Inferior parietal cortex (tissue), 1 donor: Measurements from ENCODE around the gene RUVBL2.
A peak's percentile ranks its signal among the peaks of the same experiment; 100 is the strongest.

Experiments
- DNase-seq: peaks from one replicate; pipeline ENCODE4 v3.0.0-alpha.2; 2016; ENCODE audit errors: extremely low spot score

RUVBL2 gene

DNA sequence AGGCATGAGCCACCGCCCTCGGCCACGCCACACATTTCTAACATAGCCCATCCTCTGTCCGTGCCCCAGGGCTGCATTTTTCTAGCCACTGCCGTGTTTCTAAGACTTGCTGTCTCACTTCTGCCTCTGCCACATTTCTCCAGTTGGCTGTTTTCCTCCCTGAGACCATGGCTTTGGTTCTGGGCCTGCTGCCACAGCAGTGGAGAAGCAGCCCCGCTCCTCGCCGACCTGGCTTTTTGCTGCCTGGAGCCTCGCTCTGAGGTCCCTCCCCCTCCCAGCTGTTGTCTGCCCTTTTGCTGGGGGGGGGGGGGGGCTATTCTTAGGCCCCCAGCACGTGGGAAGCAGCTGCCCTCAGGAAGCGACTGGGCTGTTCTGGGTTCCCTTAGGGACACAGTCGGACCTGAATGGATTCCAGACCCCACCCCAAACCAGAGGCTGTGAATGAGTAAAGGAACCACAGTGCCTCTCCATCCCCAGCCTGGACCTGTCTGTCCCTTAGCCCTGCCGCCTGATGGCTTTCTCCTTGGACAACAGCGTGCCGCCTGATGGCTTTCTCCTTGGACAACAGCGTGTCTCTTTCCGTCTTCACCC lies 3.9 kb upstream of the RUVBL2 start:
- no peak for DNase-seq

GRCh38 chr19:48990400-48990799 lies 3.3 kb upstream of the RUVBL2 start:
- DNase-seq = no peak

DNA sequence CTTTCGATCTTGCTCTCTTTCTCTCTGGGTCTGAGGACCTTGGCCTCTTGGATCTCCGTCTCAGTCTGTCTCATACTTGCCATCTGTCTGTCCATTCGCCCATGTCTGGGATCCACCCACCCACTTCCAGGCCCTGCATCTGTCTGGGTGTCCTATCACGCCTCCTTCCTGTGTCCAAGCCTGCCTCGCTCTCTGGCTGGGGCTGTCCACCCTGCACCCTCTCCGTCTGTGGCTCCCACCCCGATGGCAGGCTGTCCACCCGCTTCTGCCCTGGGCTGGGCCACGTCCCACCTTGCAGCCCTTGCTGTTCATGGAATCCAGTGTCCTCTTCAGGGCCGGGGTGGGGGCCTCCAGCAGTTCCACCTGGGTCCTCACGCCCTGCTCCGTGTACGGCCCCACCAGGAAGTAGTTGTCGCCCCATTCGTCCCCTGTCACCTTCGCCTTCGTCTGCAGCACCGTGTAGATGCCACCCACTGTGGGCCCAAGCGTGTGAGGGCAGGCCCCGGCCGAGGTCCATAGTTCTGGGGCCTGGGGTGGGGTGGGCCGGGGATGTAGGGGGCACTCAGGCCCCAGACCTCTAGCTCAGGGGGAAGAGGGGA lies 2.6 kb upstream of the RUVBL2 start:
- DNase-seq = no peak

DNA sequence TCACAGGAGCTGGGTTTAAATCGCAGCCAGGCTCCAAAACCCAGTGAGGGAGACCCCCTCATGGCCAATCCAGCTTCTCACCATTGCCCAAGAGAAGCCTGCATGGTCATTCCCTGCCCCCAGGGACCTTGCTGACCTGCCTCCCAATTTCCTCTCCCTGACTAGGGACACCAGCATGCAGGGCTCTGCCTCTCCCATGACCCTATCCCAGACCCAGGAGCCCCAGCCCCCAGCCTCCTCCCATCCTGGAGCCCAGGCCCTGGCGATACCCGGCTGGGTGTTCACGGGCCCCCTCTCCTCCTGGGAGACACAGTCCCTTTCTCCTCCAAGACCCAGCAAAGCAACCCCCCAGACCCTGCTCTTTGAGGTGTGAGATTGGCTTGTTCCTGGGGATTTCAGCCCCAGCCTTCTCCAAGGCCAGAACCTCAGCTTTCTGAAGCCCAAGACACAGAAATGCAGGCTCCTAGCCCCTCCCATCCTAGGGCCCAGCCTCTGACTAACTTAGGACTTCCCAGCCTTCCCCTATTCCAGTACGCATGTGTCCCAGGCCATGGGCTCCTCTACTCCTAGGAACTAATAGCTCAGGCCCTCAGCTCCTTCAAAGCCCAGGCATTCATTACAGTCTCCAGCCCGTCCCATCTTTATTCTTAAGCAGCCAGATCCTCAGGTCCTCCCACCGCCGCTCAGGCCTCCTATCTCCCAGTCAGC lies 1.7 kb upstream of the RUVBL2 start:
- no peak for DNase-seq

DNA sequence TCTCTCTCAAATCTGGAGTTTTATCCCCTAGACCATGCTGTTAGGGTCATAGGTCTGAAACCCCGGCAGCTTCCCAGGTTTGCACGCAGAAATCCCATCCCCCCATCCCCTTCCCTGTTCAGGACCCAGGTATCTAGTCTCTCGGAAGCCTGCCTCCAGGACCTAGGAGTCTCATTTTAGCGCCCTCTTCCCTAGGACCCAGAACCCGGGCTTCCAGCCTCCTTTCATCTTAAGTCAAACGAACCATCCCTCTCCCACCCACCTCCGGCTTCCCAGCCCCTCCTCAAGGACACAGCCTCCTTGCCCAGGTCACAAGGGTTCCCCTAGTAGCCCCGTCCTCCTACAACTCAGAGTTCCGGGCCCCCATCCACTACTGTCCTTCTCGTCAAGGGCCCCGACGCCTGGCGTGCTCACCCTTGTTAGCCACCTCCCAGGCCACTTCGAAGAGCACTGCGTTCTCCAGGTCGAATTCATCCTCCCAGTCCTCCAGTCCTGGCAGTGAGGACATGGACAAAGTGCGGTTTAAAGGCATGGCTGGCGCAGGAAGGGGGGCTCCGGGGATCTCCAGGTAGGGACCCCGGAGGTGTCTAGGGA lies 1.0 kb upstream of the RUVBL2 start:
- no peak for DNase-seq

- DNase-seq = no peak
Observed at GRCh38 chr19:48994035-48994386, 324 bp downstream of the RUVBL2 start.

GRCh38 chr19:48997972-48998371 lies 4.3 kb downstream of the RUVBL2 start:
- no peak for DNase-seq

DNA sequence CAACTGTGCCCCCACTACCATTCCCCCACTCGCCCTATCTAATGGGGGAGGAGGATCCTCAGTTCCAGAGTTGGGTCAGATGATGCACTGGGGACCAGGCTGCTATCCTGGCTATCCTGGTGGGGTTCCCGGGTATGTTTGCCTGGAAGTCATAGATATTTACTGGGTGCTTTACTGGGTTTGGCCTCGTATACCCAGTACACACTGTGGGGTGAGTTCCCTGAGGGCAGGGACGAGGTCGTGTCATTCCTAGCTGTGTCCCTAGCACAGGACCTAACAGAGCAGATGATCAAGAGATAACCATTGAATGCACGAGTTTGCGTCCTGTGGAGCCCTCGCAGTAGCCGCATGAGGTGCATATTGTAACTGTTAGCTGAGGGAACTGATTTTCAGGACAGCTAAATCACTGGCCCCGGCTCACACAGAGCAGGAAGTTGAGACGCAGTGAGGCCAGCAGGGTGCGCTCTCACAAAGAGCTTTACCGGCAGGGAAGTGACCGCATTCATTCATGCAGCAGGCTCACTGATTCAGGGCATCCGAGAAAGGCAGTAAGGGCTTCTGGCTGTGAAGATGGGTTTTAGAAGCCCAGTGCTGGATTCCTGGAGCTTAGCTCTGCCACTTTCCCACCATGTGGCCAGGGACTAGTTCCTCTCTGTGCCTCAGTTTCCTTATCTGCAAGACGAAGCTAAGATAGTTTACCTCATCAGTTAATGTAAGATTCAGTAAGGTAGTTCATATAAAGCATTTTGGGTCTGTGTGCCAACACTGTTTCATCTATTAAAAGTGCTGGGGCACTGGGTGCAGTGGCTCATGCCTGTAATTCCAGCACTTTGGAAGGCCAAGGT lies 6.0 kb downstream of the RUVBL2 start:
- peak; percentile 30 for DNase-seq

GRCh38 chr19:49004133-49004532 lies 10.4 kb downstream of the RUVBL2 start:
- DNase-seq = no peak

GRCh38 chr19:49004964-49005614 lies 11.4 kb downstream of the RUVBL2 start:
- DNase-seq = no peak

- no peak for DNase-seq
Observed at GRCh38 chr19:49006905-49007304, 13.2 kb downstream of the RUVBL2 start.

DNA sequence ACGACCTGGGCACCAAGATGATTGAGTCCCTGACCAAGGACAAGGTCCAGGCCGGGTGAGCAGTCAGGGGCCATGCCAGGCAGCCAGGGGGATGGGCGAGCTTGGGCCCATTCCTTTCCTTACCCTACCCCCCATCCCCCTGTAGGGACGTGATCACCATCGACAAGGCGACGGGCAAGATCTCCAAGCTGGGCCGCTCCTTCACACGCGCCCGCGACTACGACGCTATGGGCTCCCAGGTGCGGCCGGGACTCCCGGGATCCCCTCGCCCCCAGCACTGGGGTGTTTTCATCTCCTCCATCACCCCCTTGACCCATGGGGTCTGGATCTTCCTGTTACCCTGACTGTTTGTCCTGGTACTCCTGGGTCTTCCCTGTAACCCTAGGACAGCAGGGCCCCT lies 16.1 kb downstream of the RUVBL2 start:
- DNase-seq = no peak

DNA sequence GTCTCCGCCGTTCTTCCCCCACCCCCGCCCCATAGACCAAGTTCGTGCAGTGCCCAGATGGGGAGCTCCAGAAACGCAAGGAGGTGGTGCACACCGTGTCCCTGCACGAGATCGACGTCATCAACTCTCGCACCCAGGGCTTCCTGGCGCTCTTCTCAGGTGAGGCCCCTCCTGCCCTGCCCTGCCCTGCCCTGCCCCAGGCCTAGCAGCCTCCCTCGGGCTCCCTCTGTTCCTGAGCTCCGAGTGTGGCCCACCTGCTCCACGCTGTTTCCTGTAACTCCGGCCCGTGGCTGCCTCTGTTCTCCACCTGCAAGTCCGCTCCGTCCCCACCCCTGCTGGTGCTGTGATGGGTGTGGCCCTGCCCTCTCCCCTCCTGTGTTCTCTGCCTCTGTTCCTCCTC lies 16.8 kb downstream of the RUVBL2 start:
- no peak for DNase-seq

- no peak for DNase-seq
Observed at GRCh38 chr19:49011194-49011593, 17.5 kb downstream of the RUVBL2 start.

- DNase-seq = no peak
Observed at GRCh38 chr19:49014123-49014869, 20.6 kb downstream of the RUVBL2 start.

DNA sequence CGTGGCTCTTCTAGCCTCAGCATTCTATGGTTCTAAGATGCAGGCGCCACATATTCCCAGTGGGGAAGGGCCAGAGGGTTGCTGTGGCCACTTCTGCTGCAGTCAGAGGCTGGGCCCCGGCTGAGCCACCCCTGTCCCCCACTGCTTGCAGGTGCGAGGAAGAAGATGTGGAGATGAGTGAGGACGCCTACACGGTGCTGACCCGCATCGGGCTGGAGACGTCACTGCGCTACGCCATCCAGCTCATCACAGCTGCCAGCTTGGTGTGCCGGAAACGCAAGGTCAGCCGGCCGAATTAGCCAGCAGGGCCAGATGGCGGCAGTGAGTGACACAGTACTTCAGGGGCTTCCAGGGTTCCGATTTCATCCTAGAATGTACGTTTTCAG lies 21.2 kb downstream of the RUVBL2 start:
- DNase-seq = no peak

DNA sequence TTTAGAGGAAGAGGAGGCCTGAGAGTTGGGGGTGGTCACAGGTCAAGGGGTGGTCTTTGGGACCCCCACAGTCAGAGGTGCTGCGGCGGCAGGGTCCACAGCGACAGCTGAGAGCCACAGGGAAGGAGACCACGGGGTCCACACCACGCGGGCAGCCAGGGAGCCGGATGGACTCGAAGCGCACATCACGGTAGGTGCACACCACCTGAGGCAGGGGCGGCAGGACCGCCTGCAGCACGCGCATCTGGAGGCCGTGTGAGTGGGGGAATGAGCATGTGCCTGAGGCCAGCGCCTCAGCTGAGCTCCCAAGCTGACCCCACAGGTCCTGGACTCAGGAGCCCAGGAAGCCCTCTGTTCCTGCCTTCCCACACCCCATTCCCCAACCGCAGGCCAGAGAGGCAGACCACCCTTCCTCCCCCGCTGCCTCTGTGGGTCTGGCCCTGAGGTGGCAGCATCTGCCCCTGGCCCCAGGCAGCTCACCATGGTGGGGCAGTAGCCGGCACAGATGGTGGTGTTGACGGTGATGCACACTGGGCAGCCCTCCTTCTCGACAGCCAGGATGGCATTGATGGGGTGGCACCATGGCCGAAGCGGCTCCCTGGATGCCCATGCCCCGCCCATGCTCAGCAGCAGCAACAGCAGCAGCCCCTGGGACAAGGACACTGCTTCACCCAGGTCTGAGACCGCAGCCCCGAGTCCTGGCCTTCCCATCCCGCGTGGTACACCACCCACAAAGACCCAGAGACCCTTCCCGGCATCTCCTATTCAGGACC lies 22.6 kb downstream of the RUVBL2 start:
- DNase-seq = no peak

DNA sequence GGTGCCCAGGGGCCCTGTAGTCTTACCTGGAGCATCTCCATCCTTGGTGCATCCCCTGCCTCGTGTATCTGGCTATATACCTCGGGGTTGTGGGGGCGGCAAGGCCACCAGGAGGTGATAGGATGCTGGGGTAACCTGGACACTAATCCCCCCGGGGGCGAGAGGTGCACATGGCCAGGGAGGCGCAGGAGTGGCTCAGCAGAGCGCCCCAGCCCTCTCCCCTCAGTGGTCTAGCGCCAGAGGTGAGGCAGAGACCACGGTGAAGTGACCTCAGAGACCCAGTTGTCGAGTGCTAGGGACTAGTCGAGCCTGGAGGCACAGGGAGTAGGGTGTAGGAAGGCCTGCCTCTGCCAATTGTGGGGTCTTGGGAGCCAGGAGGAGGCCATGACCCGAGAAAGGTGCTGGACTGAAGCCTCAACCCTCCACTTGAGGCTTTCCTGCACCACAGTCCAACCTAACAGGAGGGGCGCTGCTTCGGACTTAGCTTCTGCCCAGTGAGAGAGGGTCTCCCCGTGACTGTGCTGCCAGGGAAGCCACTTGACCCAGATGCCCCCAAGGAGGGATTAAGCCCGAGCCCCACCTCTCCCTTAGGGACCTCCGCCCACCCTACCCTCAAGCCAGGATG lies 23.5 kb downstream of the RUVBL2 start, which contains the start of gene LHB:
Gene LHB (minus strand): TSS at position 51 of the 625 bp plus-strand sequence. CDS start 10 bp downstream, at position 41.
- DNase-seq = no peak

GRCh38 chr19:49017666-49018351 lies 24.1 kb downstream of the RUVBL2 start:
- DNase-seq = no peak
